ENCODE measurements around the gene DAPK2.

DNA sequence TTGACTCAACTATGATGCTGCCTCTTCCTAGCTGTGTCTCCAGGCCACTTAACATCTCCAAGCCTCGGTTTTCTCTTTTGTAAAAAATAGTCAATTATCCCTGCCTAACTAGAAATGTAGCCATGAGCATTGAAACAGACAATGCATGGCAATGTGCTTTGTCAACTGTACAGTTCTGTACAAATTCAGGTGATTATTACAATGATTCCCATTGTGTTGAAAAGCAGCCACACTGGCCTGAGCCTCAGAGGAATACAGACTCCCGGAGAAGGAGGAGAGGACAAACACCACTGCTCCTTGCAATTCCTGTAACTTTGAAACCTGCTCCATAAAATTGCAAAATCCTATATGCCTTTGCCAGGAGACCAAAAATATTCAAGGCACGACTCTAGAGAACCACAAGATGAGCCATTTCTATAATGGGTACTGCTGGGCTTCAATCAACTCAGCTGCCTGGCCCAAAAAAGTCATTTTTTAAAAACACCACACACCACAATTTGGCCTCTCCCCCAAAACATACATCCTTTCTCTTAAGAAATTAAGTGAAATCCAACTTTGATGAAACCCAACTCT lies 28.6 kb downstream of the DAPK2 start:
- TF ChIP-seq POLR2AphosphoS5 (IDR thresholded peaks at IDR 0.05; ENCODE audit: low read depth) (no peak), GABPA (IDR thresholded peaks at IDR 0.05; ENCODE audit: low read depth) (no peak)
- TF ChIP-seq, protein P1, sequence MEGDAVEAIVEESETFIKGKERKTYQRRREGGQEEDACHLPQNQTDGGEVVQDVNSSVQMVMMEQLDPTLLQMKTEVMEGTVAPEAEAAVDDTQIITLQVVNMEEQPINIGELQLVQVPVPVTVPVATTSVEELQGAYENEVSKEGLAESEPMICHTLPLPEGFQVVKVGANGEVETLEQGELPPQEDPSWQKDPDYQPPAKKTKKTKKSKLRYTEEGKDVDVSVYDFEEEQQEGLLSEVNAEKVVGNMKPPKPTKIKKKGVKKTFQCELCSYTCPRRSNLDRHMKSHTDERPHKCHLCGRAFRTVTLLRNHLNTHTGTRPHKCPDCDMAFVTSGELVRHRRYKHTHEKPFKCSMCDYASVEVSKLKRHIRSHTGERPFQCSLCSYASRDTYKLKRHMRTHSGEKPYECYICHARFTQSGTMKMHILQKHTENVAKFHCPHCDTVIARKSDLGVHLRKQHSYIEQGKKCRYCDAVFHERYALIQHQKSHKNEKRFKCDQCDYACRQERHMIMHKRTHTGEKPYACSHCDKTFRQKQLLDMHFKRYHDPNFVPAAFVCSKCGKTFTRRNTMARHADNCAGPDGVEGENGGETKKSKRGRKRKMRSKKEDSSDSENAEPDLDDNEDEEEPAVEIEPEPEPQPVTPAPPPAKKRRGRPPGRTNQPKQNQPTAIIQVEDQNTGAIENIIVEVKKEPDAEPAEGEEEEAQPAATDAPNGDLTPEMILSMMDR (IDR thresholded peaks at IDR 0.05; ENCODE audit: insufficient read depth, low read length): no peak
- TF ChIP-seq, protein P2, sequence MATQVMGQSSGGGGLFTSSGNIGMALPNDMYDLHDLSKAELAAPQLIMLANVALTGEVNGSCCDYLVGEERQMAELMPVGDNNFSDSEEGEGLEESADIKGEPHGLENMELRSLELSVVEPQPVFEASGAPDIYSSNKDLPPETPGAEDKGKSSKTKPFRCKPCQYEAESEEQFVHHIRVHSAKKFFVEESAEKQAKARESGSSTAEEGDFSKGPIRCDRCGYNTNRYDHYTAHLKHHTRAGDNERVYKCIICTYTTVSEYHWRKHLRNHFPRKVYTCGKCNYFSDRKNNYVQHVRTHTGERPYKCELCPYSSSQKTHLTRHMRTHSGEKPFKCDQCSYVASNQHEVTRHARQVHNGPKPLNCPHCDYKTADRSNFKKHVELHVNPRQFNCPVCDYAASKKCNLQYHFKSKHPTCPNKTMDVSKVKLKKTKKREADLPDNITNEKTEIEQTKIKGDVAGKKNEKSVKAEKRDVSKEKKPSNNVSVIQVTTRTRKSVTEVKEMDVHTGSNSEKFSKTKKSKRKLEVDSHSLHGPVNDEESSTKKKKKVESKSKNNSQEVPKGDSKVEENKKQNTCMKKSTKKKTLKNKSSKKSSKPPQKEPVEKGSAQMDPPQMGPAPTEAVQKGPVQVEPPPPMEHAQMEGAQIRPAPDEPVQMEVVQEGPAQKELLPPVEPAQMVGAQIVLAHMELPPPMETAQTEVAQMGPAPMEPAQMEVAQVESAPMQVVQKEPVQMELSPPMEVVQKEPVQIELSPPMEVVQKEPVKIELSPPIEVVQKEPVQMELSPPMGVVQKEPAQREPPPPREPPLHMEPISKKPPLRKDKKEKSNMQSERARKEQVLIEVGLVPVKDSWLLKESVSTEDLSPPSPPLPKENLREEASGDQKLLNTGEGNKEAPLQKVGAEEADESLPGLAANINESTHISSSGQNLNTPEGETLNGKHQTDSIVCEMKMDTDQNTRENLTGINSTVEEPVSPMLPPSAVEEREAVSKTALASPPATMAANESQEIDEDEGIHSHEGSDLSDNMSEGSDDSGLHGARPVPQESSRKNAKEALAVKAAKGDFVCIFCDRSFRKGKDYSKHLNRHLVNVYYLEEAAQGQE (IDR thresholded peaks at IDR 0.05; ENCODE audit: insufficient replicate concordance, low read depth): no peak

Data from HL-60 (cell line).